HG03064 (cell line): ENCODE data around the gene ZNF354C.
"Not testable (repeated sequence)": the region's sequence is repeated elsewhere in the genome, so short reads cannot be mapped to it uniquely, and the experiment has no call there.

Experiments
- ATAC-seq: cut with Tn5 transposase; IDR thresholded peaks from one replicate; pipeline ENCODE4 v1.9.1; 2021; ENCODE audit warnings: low read depth; ENCODE audit not compliant: unreplicated experiment

ZNF354C gene

DNA sequence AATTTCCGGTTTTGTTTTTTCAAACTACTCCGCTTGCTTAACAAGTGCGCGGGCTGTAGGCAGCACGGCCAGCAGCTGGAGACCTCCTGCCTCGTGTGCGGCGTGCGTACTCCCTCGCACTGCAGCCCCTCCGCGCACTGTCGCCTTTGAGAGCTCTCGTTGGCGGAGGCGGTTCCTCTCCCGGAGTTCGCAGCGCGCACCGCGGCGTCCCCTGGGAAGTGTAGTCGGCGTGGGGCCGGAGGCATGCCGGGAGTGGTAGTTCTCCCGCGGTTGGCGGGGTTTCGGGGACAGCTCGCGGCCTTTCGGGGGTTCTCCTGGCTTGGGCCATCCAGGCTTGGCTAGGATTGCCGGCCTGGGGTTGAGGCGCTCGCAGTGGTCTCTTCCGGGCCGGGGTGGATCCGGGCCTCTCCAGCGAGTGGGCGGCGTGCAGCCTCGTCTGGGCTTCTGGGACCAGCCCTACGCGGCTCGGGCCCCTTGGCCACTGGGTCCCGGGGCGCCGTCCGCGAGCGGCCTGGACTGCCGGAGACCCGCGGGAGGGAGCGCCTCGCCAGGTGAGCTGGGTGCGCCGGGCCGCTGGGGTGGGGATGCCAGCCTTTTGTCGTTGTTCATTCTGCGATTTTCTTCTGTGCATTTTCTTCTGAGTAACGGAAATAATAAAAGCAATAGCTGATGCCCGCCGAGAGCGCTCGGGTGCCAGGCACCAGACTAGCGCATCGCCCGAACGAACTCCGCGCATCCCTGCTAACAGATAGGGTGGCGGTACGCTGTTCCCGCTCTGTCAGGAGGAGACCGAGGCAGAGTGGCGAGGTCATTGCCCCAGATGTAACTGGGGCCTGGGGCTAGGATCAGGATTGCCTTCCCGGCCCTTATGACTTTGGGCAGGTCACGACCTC lies at the start of gene ZNF354C:
Gene ZNF354C (plus strand): TSS at position 258 of the 893 bp plus-strand sequence. CDS start 1,696 bp downstream, outside the sequence.
- peak; percentile 96 for ATAC-seq

DNA sequence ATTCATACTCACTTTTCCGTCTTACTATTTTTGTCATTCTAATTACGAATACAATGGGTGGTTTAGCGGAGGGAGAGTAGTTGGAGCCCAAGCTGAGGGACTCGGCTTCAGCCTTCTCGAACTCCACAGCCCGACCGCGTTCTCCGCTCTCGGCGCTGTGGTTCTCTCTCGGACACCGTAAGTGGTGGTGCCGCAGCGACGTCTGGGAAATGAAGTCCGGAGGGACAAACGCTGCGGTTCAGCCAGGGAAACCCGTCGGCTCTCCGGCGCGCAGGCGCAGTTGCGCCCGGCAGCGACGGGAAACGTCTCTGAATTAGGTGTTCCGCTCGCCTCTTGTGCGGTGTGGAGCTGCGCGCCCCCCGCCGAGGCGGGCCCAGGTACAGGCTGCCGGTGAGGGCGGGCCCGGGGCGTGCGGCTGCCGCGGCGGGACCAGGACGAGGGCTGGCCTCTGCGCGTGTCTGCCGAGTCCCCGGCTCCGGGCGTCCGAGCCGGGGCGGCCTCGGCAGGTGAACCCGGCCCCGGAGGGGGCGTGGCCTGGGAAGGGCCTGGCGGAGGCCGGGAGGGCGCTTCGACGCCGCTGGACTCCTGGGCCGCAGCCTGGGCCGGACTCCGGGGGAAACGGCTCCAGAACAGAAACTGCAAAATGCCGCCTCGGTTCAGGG lies 36.5 kb upstream of the ZNF354C start, which contains the start of gene ZNF879:
Gene ZNF879 (plus strand): TSS at position 277 of the 662 bp plus-strand sequence. CDS start 1,201 bp downstream, outside the sequence.
- peak; percentile 94 for ATAC-seq

DNA sequence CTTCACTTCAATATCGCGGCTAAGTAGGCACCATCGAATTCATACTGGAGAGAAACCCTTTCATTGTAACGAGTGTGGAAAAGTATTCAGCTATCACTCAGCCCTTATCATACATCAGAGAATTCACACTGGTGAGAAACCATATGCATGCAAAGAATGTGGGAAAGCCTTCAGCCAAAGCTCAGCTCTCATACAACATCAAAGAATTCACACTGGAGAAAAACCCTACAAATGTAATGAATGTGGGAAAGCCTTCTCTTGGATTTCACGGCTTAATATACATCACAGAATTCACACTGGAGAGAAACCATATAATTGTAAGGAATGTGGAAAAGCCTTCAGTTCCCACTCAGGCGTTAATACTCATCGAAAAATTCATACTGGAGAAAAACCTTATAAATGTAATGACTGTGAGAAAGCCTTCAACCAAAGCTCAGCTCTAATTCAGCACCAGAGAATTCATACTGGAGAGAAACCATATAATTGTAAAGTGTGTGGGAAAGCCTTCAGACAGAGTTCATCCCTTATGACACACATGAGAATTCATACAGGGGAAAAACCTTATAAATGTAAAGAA lies 27.1 kb upstream of the ZNF354C start:
- no peak for ATAC-seq

DNA sequence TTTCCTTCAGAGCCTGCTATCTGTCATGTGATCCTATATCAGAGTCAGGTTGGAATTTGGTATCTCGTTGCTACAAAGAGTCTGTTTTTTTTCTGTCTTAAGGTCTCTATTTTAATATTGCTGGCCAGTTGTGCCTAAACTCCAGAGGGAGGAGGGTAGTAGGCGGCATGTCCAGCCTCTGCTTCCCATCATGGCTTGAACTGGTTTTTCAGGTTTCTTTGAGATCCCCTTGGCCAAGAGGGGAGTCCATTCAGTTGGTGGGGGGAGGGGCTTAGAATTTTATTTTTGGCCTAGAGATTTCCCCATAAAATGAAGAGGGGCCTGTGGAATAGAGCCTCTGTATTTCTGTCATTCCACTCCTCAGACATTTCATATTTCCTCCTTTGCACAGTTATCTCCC lies 15.4 kb upstream of the ZNF354C start:
- ATAC-seq, result no peak

DNA sequence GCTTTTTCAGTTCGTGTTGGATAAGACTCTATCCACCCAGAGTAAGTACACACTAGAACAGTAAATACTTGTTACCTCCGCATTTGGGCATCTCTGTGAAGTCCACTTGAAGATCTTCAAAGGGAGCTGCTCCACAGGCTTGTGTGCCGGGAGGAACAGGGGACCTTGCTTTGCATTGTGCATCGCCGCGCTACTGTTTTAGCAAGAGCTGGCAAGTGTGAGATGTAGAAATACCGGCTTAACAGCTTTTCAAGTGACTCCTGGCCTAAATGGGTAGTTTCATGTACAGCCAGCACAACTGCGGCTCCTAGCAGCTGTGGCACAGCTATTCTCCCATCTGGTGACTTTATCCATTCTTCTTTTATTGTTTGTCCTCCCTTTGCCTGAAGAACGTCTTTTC lies 8.4 kb upstream of the ZNF354C start:
- no peak for ATAC-seq

DNA sequence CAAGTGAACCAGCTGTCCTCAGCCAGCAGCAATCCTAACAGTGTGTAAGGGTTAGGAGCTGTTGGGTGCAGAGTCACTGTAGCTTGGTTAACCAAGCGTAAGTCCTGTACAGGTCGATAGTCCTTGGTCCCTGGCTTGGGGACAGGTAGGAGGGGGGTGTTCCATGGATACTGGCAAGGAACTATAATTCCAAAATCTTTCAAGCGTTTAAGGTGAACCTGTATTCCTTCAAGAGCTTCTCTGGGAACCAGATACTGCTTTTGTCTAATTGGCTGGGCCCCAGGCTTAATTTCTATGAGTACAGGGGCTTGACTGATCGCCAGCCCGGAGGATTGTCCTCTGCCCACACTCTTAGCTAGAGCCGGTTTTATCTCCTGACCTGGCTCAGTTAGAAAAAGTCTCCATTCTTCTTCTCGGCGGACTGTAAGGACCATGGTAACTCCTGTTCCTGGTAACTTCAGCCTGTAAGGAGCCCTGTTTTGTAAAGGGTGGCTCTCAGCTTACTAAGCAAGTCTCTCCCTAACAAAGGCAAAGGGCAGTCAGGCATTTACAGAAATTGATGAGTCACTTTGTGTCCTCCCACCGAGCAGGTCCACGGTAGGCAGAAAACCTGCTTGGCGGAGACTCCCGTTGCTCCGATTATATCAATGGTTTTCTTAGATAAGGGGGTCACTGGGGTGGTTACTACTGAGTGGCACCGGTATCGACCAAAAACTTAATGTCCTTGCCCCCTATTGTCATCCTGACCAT lies 6.0 kb upstream of the ZNF354C start:
- ATAC-seq, result no peak

DNA sequence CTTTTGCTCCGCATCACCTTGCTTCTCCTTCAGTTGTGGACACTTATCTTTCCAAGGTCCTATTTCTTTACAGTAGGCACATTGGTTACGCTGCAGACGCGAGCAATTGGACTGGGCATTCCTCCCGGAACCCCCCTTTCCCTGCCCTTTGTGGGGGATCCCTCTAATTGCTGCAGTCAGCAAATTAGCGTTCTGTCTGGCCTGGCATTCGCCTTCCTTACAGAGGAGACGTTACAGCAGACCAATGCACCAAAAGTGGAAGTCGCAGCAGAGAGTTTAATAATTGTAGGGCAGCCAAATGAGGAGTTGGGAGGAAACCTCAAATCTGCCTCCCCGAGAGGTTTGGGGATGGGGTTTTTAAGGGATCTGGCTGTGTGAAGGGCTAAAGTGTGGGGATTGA lies 5.3 kb upstream of the ZNF354C start:
- no peak for ATAC-seq

DNA sequence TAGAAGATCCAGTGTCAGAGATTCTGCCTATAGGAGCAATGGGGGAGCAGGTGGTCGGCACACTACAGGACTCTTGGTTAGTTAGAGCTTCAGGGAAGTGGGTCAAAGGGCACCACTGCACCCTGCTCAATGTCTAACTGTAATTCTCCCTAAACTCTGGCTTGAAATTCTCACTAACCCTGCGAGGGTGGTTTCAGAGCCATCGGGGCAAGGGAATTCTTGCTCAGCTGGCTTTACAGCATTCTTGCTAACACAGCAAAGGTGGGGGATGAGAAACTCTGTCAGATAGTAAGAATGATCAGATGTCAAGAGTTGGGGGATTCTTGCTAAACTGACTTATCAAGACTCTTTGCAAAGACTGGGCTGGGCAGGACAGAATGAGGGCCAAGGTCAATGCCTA lies 4.7 kb upstream of the ZNF354C start:
- no peak for ATAC-seq

DNA sequence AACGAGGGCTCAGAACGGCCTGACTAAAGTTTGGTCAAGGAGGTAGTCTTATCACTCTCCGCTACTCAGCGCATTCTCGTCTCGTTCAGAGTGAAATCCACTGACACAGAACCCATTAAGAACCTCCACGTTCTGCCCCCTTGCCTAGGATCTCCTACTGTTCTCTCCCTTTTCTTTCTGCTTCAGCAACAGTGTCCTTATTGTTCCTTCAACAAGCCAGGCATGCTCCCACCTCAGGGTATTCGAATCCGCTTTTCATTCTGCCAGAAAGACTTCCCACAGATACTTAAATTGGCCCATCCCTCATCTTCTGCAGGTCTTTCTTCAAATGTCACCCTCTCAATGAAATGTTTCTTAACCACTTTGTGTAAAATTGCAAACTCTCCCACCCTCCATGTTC lies 4.3 kb upstream of the ZNF354C start:
- ATAC-seq, result no peak

DNA sequence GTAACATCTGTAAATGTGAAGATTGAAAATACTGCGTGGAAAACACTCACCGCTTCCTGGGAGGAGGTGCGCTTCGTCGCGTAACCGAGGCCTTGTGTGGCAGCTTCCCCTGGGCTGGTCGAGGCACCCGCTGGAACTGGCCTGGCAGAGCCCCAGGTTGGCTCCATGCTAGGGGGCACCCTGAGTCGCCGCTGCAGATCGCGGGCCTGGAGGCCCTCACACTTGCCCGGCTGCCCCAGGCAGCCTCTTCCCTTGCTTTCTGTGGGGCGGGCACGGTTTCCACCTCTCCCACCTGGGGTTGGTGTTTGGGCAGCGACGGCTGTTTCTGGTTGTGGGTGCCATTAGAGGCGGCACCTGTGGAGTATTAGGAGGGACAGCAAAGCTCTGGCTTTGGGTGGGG lies 852 bp downstream of the ZNF354C start:
- ATAC-seq, result no peak

DNA sequence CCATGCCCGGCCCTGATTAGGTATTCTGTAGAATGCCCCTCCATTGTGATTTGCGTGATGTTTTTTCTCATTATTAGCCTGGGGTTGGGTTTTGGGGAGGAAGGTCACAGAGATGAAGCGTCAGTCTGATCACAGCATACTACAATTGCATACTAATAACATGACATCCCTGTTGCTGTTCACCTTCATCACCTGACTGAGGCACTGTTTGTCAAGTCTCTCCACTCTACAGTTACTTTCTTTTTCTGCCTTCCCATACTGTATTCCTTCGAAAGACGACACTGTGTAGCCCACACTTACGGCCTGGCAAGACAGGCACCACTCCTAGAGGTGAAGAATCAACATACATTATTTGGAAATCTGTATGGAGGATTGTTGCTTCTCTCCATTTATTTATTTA lies 5.5 kb downstream of the ZNF354C start:
- ATAC-seq, result no peak

DNA sequence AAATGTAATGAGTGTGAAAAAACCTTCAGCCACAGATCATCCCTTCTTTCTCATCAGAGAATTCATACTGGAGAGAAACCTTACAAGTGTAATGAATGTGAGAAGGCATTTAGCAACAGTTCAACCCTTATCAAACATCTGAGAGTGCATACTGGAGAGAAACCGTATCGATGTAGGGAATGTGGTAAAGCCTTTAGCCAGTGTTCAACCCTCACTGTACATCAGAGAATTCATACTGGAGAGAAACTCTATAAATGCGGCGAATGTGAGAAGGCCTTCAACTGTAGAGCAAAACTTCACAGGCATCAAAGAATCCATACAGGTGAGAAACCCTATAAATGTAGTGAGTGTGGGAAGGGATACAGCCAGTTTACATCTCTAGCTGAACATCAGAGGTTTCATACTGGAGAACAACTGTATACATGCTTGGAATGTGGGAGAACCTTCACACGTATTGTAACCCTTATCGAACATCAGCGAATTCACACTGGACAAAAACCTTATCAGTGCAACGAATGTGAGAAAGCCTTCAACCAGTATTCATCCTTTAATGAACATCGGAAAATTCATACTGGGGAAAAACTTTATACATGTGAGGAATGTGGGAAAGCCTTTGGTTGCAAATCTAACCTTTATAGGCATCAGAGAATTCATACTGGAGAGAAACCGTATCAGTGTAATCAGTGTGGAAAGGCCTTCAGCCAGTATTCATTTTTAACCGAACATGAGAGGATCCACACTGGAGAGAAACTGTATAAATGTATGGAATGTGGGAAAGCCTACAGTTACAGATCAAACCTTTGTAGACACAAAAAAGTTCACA lies 19.2 kb downstream of the ZNF354C start:
- ATAC-seq, result no peak

DNA sequence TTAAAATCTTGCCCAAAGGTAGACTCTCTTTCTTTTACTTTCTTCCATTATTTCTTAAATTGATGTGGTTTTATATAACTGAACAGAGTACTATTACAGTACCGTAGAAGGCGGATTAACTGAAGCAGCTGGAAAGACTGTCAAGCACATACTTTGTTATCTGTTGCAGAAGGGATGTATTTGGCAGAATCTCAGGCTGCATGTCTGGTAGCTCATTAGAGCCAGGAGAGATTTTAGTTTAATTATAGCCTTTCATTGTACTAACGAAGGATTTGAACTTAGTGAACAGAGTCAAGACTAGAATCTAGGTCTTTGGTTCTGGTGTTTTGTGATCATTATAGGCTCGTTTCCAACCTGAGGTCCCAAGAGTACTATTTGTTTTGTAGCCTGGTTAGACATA lies 20.6 kb downstream of the ZNF354C start:
- no peak for ATAC-seq

DNA sequence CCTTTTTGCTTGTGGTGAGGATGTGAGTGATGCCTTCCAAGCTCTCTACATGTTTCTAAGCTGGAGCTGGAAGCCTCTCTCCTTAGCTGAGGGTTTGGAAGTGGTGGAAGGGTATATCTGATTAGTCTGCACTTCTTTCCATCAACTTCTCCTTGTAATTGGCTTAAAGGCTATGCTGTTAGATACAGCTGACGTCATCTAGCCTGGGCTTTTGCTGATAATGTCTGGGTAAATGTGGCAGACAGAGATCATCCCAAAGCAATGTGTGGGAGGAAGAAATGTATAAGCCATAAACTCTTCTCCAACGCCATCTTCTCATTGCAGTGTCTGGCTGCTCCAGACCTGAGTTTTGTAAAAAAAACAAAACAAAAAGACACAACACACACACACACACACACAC lies 29.3 kb downstream of the ZNF354C start:
- ATAC-seq, result no peak

DNA sequence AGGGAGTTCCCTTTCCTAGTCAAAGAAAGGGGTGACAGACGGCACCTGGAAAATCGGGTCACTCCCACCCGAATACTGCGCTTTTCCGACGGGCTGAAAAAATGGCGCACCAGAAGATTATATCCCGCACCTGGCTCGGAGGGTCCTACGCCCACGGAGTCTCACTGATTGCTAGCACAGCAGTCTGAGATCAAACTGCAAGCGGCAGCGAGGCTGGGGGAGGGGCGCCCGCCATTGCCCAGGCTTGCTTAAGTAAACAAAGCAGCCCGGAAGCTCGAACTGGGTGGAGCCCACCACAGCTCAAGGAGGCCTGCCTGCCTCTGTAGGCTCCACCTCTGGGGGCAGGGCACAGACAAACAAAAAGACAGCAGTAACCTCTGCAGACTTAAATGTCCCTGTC lies 41.1 kb downstream of the ZNF354C start:
- ATAC-seq, result not testable (repeated sequence)

DNA sequence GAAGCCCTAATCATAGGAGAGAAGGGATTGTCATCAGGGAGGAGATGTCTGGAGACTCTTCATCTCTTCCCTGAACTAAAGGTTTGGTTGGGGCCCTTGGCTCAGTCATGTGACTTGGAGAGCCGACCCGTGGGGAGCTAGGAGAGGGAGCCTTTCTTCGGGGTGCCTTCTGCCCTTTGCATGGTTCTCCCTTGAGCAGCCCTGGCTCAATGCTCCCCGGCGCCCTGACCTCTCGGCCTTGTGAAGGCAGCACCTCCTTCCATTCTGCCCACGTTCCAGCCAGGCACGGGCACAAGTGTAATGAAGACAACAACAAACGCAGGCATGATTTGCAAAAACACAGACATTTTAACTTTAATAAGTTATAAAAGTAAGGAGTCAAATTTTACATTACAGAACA lies 50.4 kb downstream of the ZNF354C start:
- ATAC-seq, result no peak

DNA sequence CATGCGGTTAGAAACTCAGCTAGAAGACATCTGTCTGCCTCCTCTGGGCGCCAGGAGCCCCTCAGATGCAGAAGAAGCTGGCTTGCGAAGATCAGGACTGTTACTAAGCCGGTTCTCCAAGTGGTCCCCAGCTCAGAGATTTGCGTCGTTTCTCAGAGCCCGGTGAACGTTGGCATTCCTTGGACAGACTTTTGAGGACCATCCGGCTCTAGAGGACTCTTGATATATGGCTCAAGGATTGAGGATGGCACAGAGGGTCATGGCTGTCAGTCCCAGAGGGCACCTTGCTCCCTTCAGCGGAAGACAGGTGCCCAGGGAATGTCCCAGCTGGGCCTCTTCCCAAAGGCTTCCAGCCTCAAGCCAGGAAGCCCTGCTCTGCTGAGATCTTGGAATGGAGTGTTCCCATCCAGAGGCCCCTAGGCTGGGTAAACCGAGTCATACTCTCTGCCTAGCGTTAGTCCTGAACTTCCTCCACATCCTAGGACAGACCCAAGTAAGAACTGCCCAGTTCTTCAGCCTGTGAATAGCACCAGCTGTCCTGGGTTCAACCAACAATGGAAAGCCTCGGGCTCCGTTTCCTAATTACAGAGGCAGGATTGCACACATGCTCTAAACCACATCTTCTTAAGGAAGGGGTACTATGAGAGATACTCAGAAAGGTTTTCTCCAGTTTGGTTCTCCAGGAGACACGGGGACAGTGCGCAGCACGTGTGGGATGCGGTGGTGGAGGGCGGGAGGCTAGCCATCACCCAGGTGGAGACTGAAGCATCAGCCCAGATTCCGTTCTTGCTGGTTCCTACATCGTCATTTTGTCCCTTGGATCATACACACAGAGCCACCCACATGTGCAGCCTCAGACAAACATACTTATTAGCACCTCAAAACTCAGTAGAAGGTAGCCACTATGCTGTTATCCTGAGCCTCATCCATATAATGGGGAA lies 51.4 kb downstream of the ZNF354C start:
- no peak for ATAC-seq

DNA sequence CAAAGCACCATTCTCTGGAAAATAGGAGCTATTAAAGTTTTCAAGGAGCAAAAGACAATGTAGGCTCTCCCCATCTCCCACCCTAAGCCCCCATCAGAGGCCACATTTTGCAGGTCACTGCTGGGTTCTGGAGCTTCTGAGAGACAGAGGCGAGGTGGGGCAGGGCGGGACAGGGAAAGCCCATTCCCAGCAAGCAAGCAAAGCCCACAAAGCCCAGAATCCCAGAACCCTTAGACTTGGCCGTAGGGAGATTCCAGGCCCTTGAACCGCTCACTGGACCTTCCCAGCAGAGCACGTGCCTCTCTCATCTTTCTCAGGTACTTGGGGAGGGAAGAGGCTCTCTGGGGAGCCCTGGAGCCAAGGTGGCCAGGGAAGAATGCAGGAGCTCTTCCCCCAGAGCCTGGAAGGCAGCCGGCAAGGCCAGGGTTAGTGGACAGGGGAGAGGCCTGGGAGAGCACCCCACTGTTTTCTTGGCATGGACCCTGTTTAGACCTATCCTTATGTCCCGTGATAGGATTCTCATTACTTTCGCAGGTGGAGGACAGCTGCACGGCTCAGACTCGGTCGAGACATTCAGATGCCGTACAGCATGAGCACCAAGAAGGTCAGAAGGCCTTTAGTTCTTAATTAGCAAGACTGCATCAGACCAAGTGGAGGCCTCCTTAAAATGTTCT lies 52.4 kb downstream of the ZNF354C start:
- ATAC-seq, result no peak
